IMR-90 (cell line): ENCODE results near the gene PRKACG. TPM values are rescaled to one million over a fixed set of nuclear protein-coding genes. Genes with fewer than 3 reads are reported as not detected.

Source experiments
- ATAC-seq: fragments of 200-7000 bp; cut with Tn5 transposase; 2 replicates; pipeline ENCODE4 v1.9.1; 2020; ENCODE audit warnings: low read depth, mild to moderate bottlenecking, moderate library complexity
- BruUV-seq: library from RNA; stranded (reverse); fragments of 400-500 nt; replicated peaks from 2 replicates; lab custom pipeline; 2021; lab: Mats Ljungman, UMichigan
- CTCF ChIA-PET: fragments of 300-600 bp; formaldehyde crosslinking; extraction: SDS; loops from one replicate; lab custom pipeline; 2021; ENCODE audit warnings: antibody characterized with exemption; lab: Yijun Ruan, JAX
- POLR2A ChIA-PET: fragments of 300-600 bp; sonication (Branson Sonifier 250); formaldehyde crosslinking; loops from one replicate; lab custom pipeline; 2022; ENCODE audit warnings: antibody characterized with exemption; ENCODE audit not compliant: unreplicated experiment; lab: Charles Lee
- DNase-seq: peaks from one replicate; pipeline ENCODE4 v3.0.0; 2013
- H2AFZ ChIP-seq: replicated peaks from 2 replicates; pipeline ENCODE3; 2013; ENCODE audit warnings: low read length, mild to moderate bottlenecking; ENCODE audit not compliant: poor library complexity
- H2AK5ac ChIP-seq: 2 replicates; pipeline ENCODE4 v1.6.1; 2013; ENCODE audit warnings: low read depth, low read length, inconsistent platforms
- H2AK9ac ChIP-seq: replicated peaks from 2 replicates; pipeline ENCODE3; 2013; ENCODE audit warnings: mild to moderate bottlenecking, low read depth, low read length, moderate library complexity; ENCODE audit not compliant: poor library complexity
- H2BK120ac ChIP-seq: 2 replicates; pipeline ENCODE4 v1.6.1; 2013; ENCODE audit warnings: low read depth, low read length, inconsistent platforms
- H2BK15ac ChIP-seq: 3 replicates; pipeline ENCODE4 v1.6.1; 2013; ENCODE audit warnings: low read depth, low read length, inconsistent platforms
- H2BK20ac ChIP-seq: 2 replicates; pipeline ENCODE4 v1.6.1; 2013; ENCODE audit warnings: low read depth, mild to moderate bottlenecking, inconsistent platforms, low read length, moderate library complexity
- H2BK5ac ChIP-seq: 2 replicates; pipeline ENCODE4 v1.6.1; 2013; ENCODE audit warnings: mild to moderate bottlenecking, low read depth, low read length, inconsistent platforms; ENCODE audit not compliant: poor library complexity, severe bottlenecking
- H3K14ac ChIP-seq: replicated peaks from 2 replicates; pipeline ENCODE4 v1.6.1; 2013; ENCODE audit warnings: low read depth, low read length, inconsistent platforms
- H3K18ac ChIP-seq: 2 replicates; pipeline ENCODE4 v1.6.1; 2013; ENCODE audit warnings: low read depth, low read length, control low read depth
- H3K23ac ChIP-seq: 2 replicates; pipeline ENCODE4 v1.6.1; 2013; ENCODE audit warnings: low read depth, low read length, inconsistent platforms
- H3K27ac ChIP-seq: 2 replicates; pipeline ENCODE4 v1.5.1; 2013; ENCODE audit warnings: mild to moderate bottlenecking, control low read depth, low read length; ENCODE audit not compliant: insufficient read depth
- H3K27me3 ChIP-seq: 2 replicates; pipeline ENCODE4 v1.6.1; 2013; ENCODE audit warnings: low read length; ENCODE audit not compliant: control insufficient read depth, insufficient read depth
- H3K36me3 ChIP-seq: 2 replicates; pipeline ENCODE4 v1.6.1; 2013; ENCODE audit warnings: low read length, mixed read lengths; ENCODE audit not compliant: control insufficient read depth, insufficient read depth
- H3K4ac ChIP-seq: 2 replicates; pipeline ENCODE4 v1.6.1; 2013; ENCODE audit warnings: low read depth, low read length, inconsistent platforms
- H3K4me1 ChIP-seq: 2 replicates; pipeline ENCODE4 v1.6.1; 2013; ENCODE audit warnings: low read length, mixed read lengths; ENCODE audit not compliant: control insufficient read depth, insufficient read depth
- H3K4me2 ChIP-seq: 2 replicates; pipeline ENCODE4 v1.6.1; 2013; ENCODE audit warnings: low read depth, mild to moderate bottlenecking, control low read depth, low read length, moderate library complexity
- H3K4me3 ChIP-seq: 2 replicates; pipeline ENCODE4 v1.5.1; 2013; ENCODE audit warnings: low read depth, mild to moderate bottlenecking, control low read depth, low read length, moderate library complexity; ENCODE audit not compliant: insufficient read depth
- H3K56ac ChIP-seq: 2 replicates; pipeline ENCODE4 v1.6.1; 2013; ENCODE audit warnings: low read length, inconsistent platforms; ENCODE audit not compliant: insufficient read depth; ENCODE audit errors: extremely low read depth
- H3K79me1 ChIP-seq, 2 experiments: 2 replicates each; pipeline ENCODE4 v1.6.1; 2013; ENCODE audit warnings: low read length in 2 of 2, inconsistent platforms in 1 of 2, low read depth in 1 of 2
- H3K9ac ChIP-seq: 2 replicates; pipeline ENCODE4 v1.6.1; 2013; ENCODE audit warnings: low read depth, low read length, control low read depth
- H3K9me1 ChIP-seq: 2 replicates; pipeline ENCODE4 v1.6.1; 2013; ENCODE audit warnings: low read length, inconsistent platforms; ENCODE audit not compliant: insufficient read depth
- H3K9me3 ChIP-seq: 2 replicates; pipeline ENCODE4 v1.6.1; 2013; ENCODE audit warnings: low read length; ENCODE audit not compliant: control insufficient read depth, insufficient read depth
- H4K20me1 ChIP-seq: 2 replicates; pipeline ENCODE4 v1.6.1; 2013; ENCODE audit warnings: low read length, inconsistent platforms; ENCODE audit not compliant: insufficient read depth
- H4K5ac ChIP-seq: 2 replicates; pipeline ENCODE4 v1.6.1; 2013; ENCODE audit warnings: mild to moderate bottlenecking, low read depth, low read length, control low read depth
- H4K8ac ChIP-seq, 2 experiments: 2 replicates each; pipeline ENCODE4 v1.6.1; 2013; ENCODE audit warnings: low read depth in 2 of 2, low read length in 2 of 2, control low read depth in 1 of 2, inconsistent platforms in 1 of 2
- H4K91ac ChIP-seq: 2 replicates; pipeline ENCODE4 v1.6.1; 2013; ENCODE audit warnings: low read depth, low read length, inconsistent platforms; ENCODE audit not compliant: insufficient read depth
- BHLHE40 ChIP-seq: fragments of 150-350 bp; IDR thresholded peaks from 2 replicates; pipeline ENCODE4 v1.6.1; 2016; ENCODE audit warnings: mild to moderate bottlenecking, low read depth, low read length
- CHD1 ChIP-seq: IDR thresholded peaks from 2 replicates; pipeline ENCODE4 v1.6.1; 2012; ENCODE audit warnings: low read depth, low read length, improper control_type of control experiment
- ELK1 ChIP-seq: fragments of 150-350 bp; IDR thresholded peaks from 2 replicates; pipeline ENCODE4 v1.6.1; 2016; ENCODE audit warnings: low read depth, mild to moderate bottlenecking, low read length, moderate library complexity, borderline replicate concordance
- MAFK ChIP-seq: IDR thresholded peaks from 2 replicates; pipeline ENCODE4 v1.6.1; 2012; ENCODE audit warnings: low read depth, low read length, improper control_type of control experiment
- NFE2L2 ChIP-seq: fragments of 150-350 bp; IDR thresholded peaks from 2 replicates; pipeline ENCODE4 v1.6.1; 2016; ENCODE audit warnings: low read depth, mild to moderate bottlenecking, low read length
- POLR2A ChIP-seq: IDR thresholded peaks from 2 replicates; pipeline ENCODE4 v1.6.1; 2012; ENCODE audit warnings: mild to moderate bottlenecking, low read depth, low read length
- SMC3 ChIP-seq: fragments of 150-350 bp; IDR thresholded peaks from 2 replicates; pipeline ENCODE4 v1.6.1; 2016; ENCODE audit warnings: low read depth, mild to moderate bottlenecking, antibody characterized with exemption, low read length, moderate library complexity
- USF2 ChIP-seq: fragments of 150-350 bp; IDR thresholded peaks from 2 replicates; pipeline ENCODE4 v1.6.1; 2017; ENCODE audit warnings: mild to moderate bottlenecking, antibody characterized with exemption, low read length, low read depth
- WGBS, 2 experiments: methylation state at CpG; one replicate each; pipeline versions ENCODE4 v1.1.5 to v1.1.7; 2013; ENCODE audit warnings: missing lambda C conversion rate in 2 of 2; ENCODE audit not compliant: insufficient read length in 1 of 2; ENCODE audit errors: extremely low coverage in 2 of 2; 5-methylcytosine and 5-hydroxymethylcytosine counted together
- dilution Hi-C: fragments of 300-500 bp; cut with HindIII; formaldehyde crosslinking; loops from one replicate; pipeline ENCODE4 v1.14.3; 2018; ENCODE audit warnings: low sequenced_read_pairs; ENCODE audit not compliant: unreplicated experiment
- in situ Hi-C: fragments of 300-500 bp; cut with MboI; formaldehyde crosslinking; loops from 3 replicates; pipeline ENCODE4 v1.14.3; 2019; ENCODE audit warnings: low sequenced_read_pairs, inconsistent platforms, mixed read lengths
- intact Hi-C: fragments of 100-400 bp; cut with micrococcal nuclease; formaldehyde crosslinking; loops from 2 replicates; pipeline ENCODE4 v1.10.0; 2022
- polyA plus RNA-seq, 3 experiments: library from polyadenylated mRNA; depleted of rRNA; stranded (reverse); fragments of >200 nt; gene quantifications; 2 replicates each; pipeline ENCODE4 v1.2.3, GENCODE V29; 2012; ENCODE audit warnings: low replicate concordance in 1 of 3
- total RNA-seq: library from RNA; depleted of rRNA; stranded (reverse); fragments of >200 nt; gene quantifications from 2 replicates; pipeline ENCODE4 v1.2.3, GENCODE V29; 2012

The PRKACG gene
- total and polyA plus RNA-seq, 2 of the 4 experiments (the other 2 are of a cell fraction), result not detected

- H2BK5ac ChIP-seq, result no peak overlapping the region
- H4K8ac ChIP-seq, result no peak overlapping the region
- TF ChIP-seq SMC3 (no peak), BHLHE40 (no peak), MAFK (no peak), ELK1 (no peak), CHD1 (no peak), USF2 (no peak), NFE2L2 (no peak), POLR2A (no peak)
- H3K9me1 ChIP-seq, result no peaks in the 10 kb centered on the region; the same call in 1 of the 2 replicates
- H4K5ac ChIP-seq, result no peak overlapping the region
- peaks cover 16% of the 10 kb centered on the region for H3K36me3 ChIP-seq
- H3K18ac ChIP-seq, result no peak overlapping the region
- H3K9me3 ChIP-seq, result no peaks in the 10 kb centered on the region
- ATAC-seq (no peak), DNase-seq (no peak)
- H2BK15ac ChIP-seq, result no peak overlapping the region
- BruUV-seq, result no TSS peak
- CTCF ChIA-PET, result no interaction called here
- no peak overlapping the region for H3K4me2 ChIP-seq
- intact Hi-C loops (no loop called here), in situ Hi-C loops (no loop called here), dilution Hi-C loops (no loop called here)
- no peaks in the 10 kb centered on the region; the same call in 1 of the 2 replicates for H4K20me1 ChIP-seq
- no peaks in the 10 kb centered on the region for H3K27me3 ChIP-seq
- peaks cover 2 to 13% of the 10 kb centered on the region in 2 experiments for H3K79me1 ChIP-seq
- no peak overlapping the region for H4K91ac ChIP-seq
- H2AK9ac ChIP-seq, result no peak overlapping the region
- H3K23ac ChIP-seq, result no peak overlapping the region
- H3K4ac ChIP-seq, result no peak overlapping the region
- H2BK20ac ChIP-seq, result no peak overlapping the region
- no peak overlapping the region for H3K4me3 ChIP-seq
- H2AK5ac ChIP-seq, result no peak overlapping the region
- no peak overlapping the region for H3K56ac ChIP-seq
- no peak overlapping the region for H2BK120ac ChIP-seq
- no peak overlapping the region for H3K14ac ChIP-seq
- H3K9ac ChIP-seq, result no peak overlapping the region
- H2AFZ ChIP-seq, result no peak overlapping the region
- peaks cover 8% of the 10 kb centered on the region for H3K4me1 ChIP-seq
- WGBS, 2 experiments, result 86% methylated on average over 1 of the region's 4 CpGs; no CpG with 5 or more reads in 1 of the 2 experiments
- POLR2A ChIA-PET, result no interaction called here
- no peak overlapping the region for H3K27ac ChIP-seq
Measured at GRCh38 chr9:69047371-69047770, 33.5 kb upstream of the PRKACG start.
